Stimulated activated memory B cell treated with anti-CD40 and anti-IgM and Interleukin-4, amounts not matched to agents 10 μg/mL and 1 μg/mL and 100 μg/mL, for 72 hours (primary cell): ENCODE measurements around the gene EPHA6.

Source experiments
- ATAC-seq: fragments of 150-1000 bp; cut with Tn5 transposase; 2 replicates; pipeline ENCODE4 v1.10.0; 2021
- H3K27ac Mint-ChIP-seq: one replicate; pipeline ENCODE4 v1.8.0; 2022; ENCODE audit warnings: mild to moderate bottlenecking, mixed read lengths
- H3K27me3 Mint-ChIP-seq: one replicate; pipeline ENCODE4 v1.8.0; 2022; ENCODE audit warnings: mixed read lengths
- H3K36me3 Mint-ChIP-seq: one replicate; pipeline ENCODE4 v1.8.0; 2022; ENCODE audit warnings: mixed read lengths
- H3K4me1 Mint-ChIP-seq: one replicate; pipeline ENCODE4 v1.8.0; 2022; ENCODE audit warnings: mixed read lengths
- H3K4me3 Mint-ChIP-seq: one replicate; pipeline ENCODE4 v1.8.0; 2022; ENCODE audit warnings: mild to moderate bottlenecking, moderate library complexity, mixed read lengths
- H3K9me3 Mint-ChIP-seq: one replicate; pipeline ENCODE4 v1.8.0; 2022; ENCODE audit warnings: mixed read lengths

The EPHA6 gene

DNA sequence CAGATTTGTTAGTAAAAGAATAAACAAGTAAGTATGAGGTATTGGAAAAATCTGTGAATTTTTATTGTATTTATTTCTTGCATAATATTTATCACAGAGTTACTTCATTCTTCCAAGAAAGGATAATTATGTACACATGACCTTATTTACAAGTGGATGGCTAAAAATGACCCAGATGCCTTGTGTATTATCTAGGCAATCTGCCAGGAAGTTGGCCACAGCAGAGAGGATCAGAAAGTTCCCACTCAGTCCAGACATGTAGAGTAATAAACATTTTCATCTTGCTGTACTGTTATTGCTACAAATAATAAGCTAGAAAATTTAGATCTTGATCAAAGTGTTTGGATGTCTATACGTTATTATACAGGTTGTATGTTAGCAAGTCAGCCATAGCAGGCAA, 317.1 kb downstream of the EPHA6 start:
- Mint-ChIP-seq H3K4me3 (no peak overlapping the region), H3K27ac (no peak overlapping the region), H3K4me1 (no peaks in the 10 kb centered on the region), H3K36me3 (no peaks in the 10 kb centered on the region), H3K27me3 (no peaks in the 10 kb centered on the region), H3K9me3 (no peaks in the 10 kb centered on the region)
- ATAC-seq = no peak

DNA sequence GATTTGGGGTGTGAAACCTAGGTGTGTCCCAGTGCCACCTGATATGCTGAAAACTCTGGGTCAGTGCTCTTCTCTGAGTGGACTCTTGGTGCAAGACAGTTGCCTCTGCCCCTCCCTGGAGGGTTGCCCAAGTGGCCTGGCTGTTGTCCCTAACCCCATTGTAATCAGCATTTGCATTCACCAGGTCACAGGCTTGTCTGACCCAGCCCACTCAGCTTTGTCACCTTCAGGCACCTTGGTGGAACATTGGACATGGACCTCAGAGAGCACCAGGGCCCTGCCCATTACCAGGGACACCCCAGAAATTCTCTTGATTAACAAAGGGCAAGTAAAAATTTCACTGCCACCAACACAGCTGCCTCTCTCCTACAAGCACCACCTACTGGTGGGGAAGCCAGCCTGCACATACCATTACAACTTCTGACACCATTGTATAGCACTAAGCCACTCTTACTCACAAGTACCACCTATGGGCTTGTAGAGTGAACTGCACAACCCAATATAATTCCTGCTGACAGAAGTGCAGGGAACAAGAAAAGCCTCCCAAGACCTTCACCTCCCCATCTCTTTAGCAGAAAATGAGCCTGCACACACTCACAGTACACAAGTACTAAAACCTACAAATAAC, 324.6 kb downstream of the EPHA6 start:
- H3K4me3 Mint-ChIP-seq = no peak overlapping the region
- H3K4me1 Mint-ChIP-seq = no peaks in the 10 kb centered on the region
- no peaks in the 10 kb centered on the region for H3K27me3 Mint-ChIP-seq
- H3K27ac Mint-ChIP-seq = no peak overlapping the region
- H3K36me3 Mint-ChIP-seq = no peaks in the 10 kb centered on the region
- H3K9me3 Mint-ChIP-seq = peaks cover 9% of the 10 kb centered on the region
- no peak for ATAC-seq

DNA sequence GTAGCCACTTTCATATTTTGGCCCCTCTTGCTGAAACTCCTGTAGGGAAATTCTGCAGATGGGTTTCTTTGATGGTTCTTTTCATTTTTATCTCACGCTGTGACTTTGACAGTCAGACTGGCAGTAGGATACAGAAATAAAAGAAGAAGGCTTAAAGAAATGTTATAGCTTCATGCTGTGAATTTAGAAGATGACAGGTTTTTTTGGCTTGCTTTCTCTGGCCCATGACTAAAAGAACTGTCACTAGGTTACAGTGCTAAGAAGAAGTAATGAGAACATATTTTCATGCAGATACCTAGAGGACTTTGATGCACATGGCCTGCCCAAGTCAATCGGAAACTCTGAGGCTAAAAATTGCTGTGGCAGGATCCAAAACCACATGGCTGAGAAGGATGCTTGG, 334.5 kb downstream of the EPHA6 start:
- no peaks in the 10 kb centered on the region for H3K36me3 Mint-ChIP-seq
- no peaks in the 10 kb centered on the region for H3K4me1 Mint-ChIP-seq
- H3K27me3 Mint-ChIP-seq = no peaks in the 10 kb centered on the region
- H3K4me3 Mint-ChIP-seq = no peak overlapping the region
- H3K9me3 Mint-ChIP-seq = peaks cover 10% of the 10 kb centered on the region
- no peak overlapping the region for H3K27ac Mint-ChIP-seq
- no peak for ATAC-seq

DNA sequence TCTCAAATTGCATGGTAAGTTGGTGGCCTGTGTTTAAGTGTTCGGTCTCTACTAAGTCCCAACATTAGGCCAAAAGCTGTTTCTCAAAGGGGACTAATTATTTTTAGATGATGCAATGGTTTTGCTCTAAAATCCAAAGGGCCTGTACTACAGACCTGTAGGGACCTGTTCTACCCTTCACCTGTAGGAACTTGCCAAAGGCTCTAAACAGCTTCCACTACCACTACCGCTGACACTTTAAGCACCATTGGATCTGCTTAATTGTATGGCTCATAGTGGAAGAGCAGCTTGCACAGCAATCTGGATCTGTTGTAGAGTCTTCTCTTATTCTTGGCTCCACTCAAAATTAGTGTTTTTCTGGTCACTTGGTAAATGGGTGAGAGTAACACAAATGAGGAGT, 346.8 kb downstream of the EPHA6 start:
- Mint-ChIP-seq H3K27ac (no peak overlapping the region), H3K4me3 (no peak overlapping the region), H3K9me3 (peaks cover 10% of the 10 kb centered on the region), H3K27me3 (no peaks in the 10 kb centered on the region), H3K4me1 (no peaks in the 10 kb centered on the region), H3K36me3 (no peaks in the 10 kb centered on the region)
- ATAC-seq = no peak

DNA sequence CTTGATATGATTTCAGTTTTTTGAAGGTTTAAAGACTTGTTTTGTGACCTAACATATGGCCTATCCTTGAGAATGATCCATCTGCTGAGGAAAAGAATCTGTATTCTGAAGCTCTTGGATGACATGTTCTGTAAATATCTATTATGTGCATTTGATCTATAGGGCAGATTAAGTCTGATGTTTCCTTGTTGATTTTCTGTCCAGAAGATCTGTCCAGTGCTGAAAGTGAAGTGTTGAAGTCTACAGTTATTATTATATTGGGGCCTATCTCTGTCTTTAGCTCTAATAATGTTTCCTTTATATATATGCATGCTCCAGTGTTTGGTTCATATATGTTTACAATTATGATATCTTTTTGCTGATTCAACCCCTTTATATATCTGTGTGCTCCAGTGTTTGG, 362.8 kb downstream of the EPHA6 start:
- H3K27ac Mint-ChIP-seq = no peak overlapping the region
- no peak overlapping the region for H3K4me3 Mint-ChIP-seq
- H3K4me1 Mint-ChIP-seq = no peaks in the 10 kb centered on the region
- peaks cover 26% of the 10 kb centered on the region for H3K9me3 Mint-ChIP-seq
- no peak for ATAC-seq
- H3K27me3 Mint-ChIP-seq = no peaks in the 10 kb centered on the region
- H3K36me3 Mint-ChIP-seq = no peaks in the 10 kb centered on the region

DNA sequence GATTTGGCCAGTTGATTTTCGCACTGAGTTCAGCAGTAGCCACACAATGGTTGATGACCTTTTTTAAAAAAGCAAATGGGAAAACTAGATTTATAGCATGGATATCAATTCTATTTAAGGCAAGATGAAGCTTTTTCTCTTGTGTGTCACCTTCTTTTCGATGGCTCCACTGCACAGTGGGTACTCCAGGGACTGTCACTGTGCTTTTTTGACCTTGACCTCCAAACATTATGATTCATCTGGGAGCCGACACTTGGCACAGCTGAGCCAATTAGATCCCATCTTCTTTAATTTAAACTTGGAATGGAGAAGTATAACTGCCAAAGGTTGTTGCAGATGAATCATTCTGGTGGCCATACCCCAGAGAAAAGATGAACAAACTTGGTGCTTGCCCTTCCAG, 367.3 kb downstream of the EPHA6 start:
- ATAC-seq = no peak
- Mint-ChIP-seq H3K36me3 (no peaks in the 10 kb centered on the region), H3K27me3 (no peaks in the 10 kb centered on the region), H3K27ac (no peak overlapping the region), H3K4me1 (no peaks in the 10 kb centered on the region), H3K9me3 (peaks cover 15% of the 10 kb centered on the region), H3K4me3 (no peak overlapping the region)

DNA sequence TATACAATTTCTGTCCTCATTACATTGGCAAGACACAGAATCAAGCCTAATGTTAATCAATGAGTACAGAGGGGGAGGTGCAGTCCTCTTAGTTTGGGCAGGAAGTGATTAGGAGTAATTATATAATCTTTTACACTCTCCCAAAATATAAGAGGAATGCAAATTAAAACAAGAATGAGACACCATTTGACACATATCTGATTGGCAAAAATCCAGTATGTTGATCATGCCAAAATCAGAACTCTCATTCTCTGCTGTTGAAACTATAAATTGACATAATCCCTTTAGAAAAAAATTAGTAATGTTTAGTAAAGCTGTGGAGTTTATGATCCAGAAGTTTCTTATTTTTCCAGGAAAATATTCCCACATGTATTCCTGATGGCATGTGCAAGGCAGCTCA, 373.4 kb downstream of the EPHA6 start:
- Mint-ChIP-seq H3K27me3 (no peaks in the 10 kb centered on the region), H3K27ac (no peak overlapping the region), H3K4me3 (no peak overlapping the region), H3K36me3 (no peaks in the 10 kb centered on the region), H3K9me3 (no peaks in the 10 kb centered on the region), H3K4me1 (no peaks in the 10 kb centered on the region)
- ATAC-seq = no peak

DNA sequence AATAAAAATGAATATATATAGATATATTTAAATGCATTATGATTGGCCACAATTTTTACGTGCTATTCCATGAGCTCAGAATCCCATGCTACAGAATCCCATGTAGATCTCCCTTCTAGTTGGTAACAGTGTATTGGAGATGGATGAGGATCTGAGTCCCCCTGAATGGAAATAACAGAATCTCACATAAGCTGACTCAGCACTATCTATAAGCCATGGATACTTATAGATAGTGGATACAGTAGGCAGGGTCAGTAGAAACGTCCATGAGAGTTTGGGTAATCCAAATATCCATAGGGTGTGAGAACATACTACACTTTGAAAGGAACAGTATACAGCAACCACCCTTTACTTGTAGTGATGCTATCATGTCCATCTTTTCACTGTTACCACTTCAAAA, 375.4 kb downstream of the EPHA6 start:
- Mint-ChIP-seq H3K4me1 (no peaks in the 10 kb centered on the region), H3K27ac (no peak overlapping the region)
- ATAC-seq = no peak

DNA sequence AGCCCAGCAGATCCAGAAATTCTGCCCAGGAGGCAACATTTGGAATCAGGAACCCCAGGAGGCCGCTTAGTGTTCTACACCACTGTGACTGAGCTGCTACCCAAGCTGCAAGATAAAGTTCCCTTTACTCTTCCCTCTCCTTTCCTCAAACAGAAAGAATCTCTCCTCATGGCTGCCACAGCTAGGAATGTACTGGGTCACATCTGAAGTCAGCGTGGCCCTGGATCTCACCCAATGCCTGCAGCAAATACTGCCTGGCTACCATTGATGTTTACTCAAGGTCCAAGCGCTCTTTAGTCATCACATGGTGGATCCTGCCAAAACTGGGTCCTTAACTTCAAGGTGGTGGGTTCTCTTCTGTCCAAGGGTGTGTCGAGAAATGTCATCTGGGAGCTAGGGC, 382.7 kb downstream of the EPHA6 start:
- ATAC-seq = no peak
- Mint-ChIP-seq H3K27me3 (no peaks in the 10 kb centered on the region), H3K36me3 (no peaks in the 10 kb centered on the region), H3K4me1 (no peaks in the 10 kb centered on the region), H3K27ac (no peak overlapping the region), H3K4me3 (no peak overlapping the region), H3K9me3 (peaks cover 3% of the 10 kb centered on the region)

More for the DNA sequence above, 375.4 kb downstream of the EPHA6 start:
- H3K9me3 Mint-ChIP-seq = peaks cover 3% of the 10 kb centered on the region
- no peak overlapping the region for H3K4me3 Mint-ChIP-seq
- H3K27me3 Mint-ChIP-seq = no peaks in the 10 kb centered on the region
- no peaks in the 10 kb centered on the region for H3K36me3 Mint-ChIP-seq

DNA sequence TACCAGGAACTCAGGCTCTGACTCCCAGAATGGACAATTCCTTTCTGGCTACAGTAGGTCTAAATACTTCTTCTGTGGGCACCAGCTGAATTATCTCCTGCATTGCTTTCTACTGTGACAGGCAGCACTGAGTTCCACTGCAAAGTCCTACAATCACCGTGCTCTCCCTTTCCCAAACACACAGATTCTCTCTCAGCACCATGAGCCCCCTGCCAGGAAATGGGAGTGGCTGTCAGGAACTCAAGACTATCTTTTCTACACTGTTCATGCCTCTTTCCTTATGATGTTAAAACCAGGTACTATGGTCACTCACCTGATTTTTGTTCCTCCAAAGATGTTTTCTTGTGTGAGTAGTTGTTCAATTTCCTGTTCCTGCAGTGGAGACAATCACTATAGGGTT, 383.4 kb downstream of the EPHA6 start:
- Mint-ChIP-seq H3K4me1 (no peaks in the 10 kb centered on the region), H3K9me3 (peaks cover 3% of the 10 kb centered on the region), H3K27ac (no peak overlapping the region), H3K36me3 (no peaks in the 10 kb centered on the region), H3K27me3 (no peaks in the 10 kb centered on the region), H3K4me3 (no peak overlapping the region)
- ATAC-seq = no peak

DNA sequence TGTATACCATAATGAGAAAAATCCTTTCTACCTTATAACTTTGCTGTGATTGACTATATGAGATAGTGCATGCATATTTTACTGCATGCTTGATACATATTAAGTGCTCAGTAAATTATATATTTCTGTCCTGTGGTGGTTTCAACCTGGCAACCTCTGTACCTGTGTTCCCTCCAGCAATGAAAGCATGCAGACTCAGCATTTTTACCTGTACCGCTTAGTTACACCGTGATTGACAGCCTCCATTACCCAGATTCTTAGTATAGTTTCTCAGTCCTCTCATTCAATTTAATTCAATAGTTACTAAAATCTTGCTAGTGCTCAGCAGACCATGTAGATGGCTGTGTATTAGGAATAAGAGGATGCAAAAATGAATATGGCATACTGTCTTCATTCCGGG, 386.0 kb downstream of the EPHA6 start:
- ATAC-seq = no peak
- Mint-ChIP-seq H3K36me3 (no peaks in the 10 kb centered on the region), H3K27me3 (no peaks in the 10 kb centered on the region), H3K4me1 (no peaks in the 10 kb centered on the region), H3K9me3 (no peaks in the 10 kb centered on the region), H3K27ac (no peak overlapping the region), H3K4me3 (no peak overlapping the region)

DNA sequence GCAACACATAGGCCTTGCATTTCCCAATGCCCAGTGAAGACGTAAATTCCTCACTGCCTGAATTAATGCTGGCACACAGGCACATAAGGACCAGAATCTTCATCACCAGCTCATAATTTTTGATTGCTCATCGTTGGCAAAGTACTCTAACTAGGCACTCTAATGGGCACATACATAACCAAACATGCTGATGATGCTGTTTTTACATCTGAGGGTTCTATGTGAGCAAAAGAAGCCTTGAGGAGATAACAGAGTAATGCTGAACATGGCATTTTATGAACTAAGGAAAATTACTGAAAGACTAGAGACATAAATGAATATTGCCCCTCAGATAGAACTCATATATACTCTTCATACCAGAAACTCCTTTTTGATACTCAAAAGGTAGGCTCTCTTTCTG, 387.4 kb downstream of the EPHA6 start:
- H3K4me1 Mint-ChIP-seq = no peaks in the 10 kb centered on the region
- no peak overlapping the region for H3K27ac Mint-ChIP-seq
- H3K4me3 Mint-ChIP-seq = no peak overlapping the region
- no peaks in the 10 kb centered on the region for H3K27me3 Mint-ChIP-seq
- ATAC-seq = no peak
- no peaks in the 10 kb centered on the region for H3K36me3 Mint-ChIP-seq
- H3K9me3 Mint-ChIP-seq = no peaks in the 10 kb centered on the region

DNA sequence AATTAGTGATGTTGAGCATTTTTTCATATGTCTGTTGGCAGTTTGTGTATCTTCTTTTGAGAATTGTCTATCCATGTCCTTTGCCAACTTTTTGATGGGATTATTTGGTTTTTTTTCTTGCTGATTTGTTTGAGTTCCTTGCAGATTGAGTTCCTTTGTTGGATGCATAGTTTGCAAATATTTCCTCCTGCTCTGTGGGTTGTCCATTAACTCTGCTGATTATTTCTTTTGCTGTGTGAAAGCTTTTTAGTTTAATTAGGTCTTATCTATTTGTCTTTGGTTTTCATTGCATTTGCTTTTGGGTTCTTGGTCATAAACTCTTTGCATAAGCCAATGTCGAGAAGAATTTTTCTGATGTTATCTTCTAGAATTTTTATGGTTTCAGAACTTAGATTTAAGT, 414.6 kb downstream of the EPHA6 start:
- Mint-ChIP-seq H3K27ac (no peak overlapping the region), H3K4me1 (no peaks in the 10 kb centered on the region), H3K4me3 (no peak overlapping the region), H3K9me3 (peaks cover 4% of the 10 kb centered on the region), H3K36me3 (no peaks in the 10 kb centered on the region), H3K27me3 (no peaks in the 10 kb centered on the region)
- no peak for ATAC-seq

DNA sequence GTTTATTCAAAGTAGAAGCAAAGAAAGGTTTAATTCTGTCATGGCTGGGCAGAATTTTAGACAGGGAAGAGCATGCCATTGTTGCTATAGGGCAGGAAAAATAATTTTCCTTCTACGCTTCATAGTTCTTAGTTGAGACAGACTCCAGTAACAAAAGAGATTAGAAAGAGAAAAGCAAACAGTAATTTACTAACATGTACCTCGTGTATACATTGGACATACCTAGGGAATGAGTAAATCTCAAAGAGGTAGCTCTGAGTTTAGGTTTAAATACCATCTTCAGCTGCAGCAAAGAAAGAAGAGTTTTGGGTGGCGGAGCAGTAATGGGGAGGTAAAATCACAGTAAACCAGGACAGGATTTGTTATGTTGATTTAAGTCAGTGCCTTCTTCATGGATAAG, 416.1 kb downstream of the EPHA6 start:
- H3K4me3 Mint-ChIP-seq = no peak overlapping the region
- no peak for ATAC-seq
- H3K36me3 Mint-ChIP-seq = no peaks in the 10 kb centered on the region
- no peak overlapping the region for H3K27ac Mint-ChIP-seq
- H3K27me3 Mint-ChIP-seq = no peaks in the 10 kb centered on the region
- H3K9me3 Mint-ChIP-seq = peaks cover 8% of the 10 kb centered on the region
- H3K4me1 Mint-ChIP-seq = no peaks in the 10 kb centered on the region

DNA sequence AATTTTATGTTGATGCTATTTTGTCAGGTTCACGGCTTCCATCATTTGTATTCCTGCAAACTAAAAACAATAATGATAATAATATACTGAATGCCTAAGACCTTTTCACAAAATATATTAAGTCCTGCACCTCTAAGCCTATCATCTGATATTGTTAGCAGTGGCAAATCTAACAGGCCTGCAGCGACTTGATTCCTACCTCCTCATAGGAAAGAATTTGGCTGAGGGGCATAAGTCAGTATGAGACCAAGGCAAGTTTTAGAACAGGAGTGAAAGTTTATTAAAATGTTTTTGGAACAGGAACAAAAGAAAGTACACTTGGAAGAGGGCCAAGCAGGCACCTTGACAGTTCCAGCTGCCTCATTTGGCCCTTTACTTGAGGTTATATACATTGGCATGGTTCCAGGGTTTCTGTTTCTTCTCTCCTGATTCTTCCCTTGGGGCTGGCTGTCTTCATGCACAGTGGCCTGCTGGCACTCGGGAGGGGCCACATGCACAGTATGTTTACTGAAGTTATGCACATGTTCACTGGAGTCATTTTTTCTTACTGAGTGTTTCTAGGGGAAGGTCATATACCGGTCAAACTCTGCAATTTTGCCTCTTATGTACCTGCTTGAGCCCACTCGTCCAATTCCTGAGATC, 418.1 kb downstream of the EPHA6 start:
- ATAC-seq = no peak
- no peak overlapping the region for H3K4me3 Mint-ChIP-seq
- H3K27ac Mint-ChIP-seq = no peak overlapping the region
- no peaks in the 10 kb centered on the region for H3K36me3 Mint-ChIP-seq
- no peaks in the 10 kb centered on the region for H3K27me3 Mint-ChIP-seq
- H3K4me1 Mint-ChIP-seq = no peaks in the 10 kb centered on the region
- H3K9me3 Mint-ChIP-seq = peaks cover 8% of the 10 kb centered on the region

DNA sequence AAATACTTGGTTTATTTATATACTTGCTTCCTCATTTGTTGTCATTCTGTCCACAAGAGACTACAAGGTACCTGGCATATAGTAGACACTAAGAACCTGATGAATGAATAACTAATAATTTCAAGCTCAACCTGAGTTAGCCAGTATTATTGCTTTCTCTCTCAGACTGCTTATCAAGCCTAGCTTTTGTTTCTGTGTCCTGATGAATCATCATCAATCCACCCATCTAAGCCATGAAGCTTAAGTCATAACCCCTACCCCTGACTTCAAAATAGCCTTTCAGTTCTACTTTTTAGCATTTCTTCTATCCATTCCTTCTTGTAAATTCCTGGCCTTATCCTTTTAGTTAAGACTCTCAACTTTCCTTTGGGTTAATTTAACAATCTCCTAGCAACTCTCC, 420.8 kb downstream of the EPHA6 start:
- H3K36me3 Mint-ChIP-seq = no peaks in the 10 kb centered on the region
- no peaks in the 10 kb centered on the region for H3K27me3 Mint-ChIP-seq
- no peak overlapping the region for H3K27ac Mint-ChIP-seq
- no peak for ATAC-seq
- no peak overlapping the region for H3K4me3 Mint-ChIP-seq
- peaks cover 4% of the 10 kb centered on the region for H3K9me3 Mint-ChIP-seq
- H3K4me1 Mint-ChIP-seq = no peaks in the 10 kb centered on the region
